Stimulated activated CD4-positive, alpha-beta T cell treated with anti-CD3 and anti-CD28 coated beads, Interleukin-2, amount 100 ng/mL, for 24 hours (primary cell): ENCODE measurements around the gene ZEB2.

ENCODE experiments used
- DNase-seq, 2 donors: peaks; one replicate each; pipeline ENCODE4 v3.0.0-alpha.2; 2020

The ZEB2 gene

GRCh38 chr2:144468823-144469595, 50.9 kb downstream of the ZEB2 start:
- DNase-seq, result no peak

- DNase-seq, result no peak
These were observed 52.3 kb downstream of the ZEB2 start for GRCh38 chr2:144467502-144468137.

GRCh38 chr2:144466637-144467036, 53.3 kb downstream of the ZEB2 start:
- no peak for DNase-seq

GRCh38 chr2:144465749-144466148, 54.2 kb downstream of the ZEB2 start:
- DNase-seq, result no peak

GRCh38 chr2:144464730-144465129, 55.2 kb downstream of the ZEB2 start:
- DNase-seq, result no peak

- no peak for DNase-seq
These were observed 56.7 kb downstream of the ZEB2 start for GRCh38 chr2:144463266-144463665.

- no peak for DNase-seq
These were observed 57.7 kb downstream of the ZEB2 start for GRCh38 chr2:144462266-144462665.

- DNase-seq, result no peak
These were observed 58.6 kb downstream of the ZEB2 start for GRCh38 chr2:144461308-144461766.

- DNase-seq, result no peak
These were observed 59.1 kb downstream of the ZEB2 start for GRCh38 chr2:144460727-144461307.

GRCh38 chr2:144459937-144460336, 60.0 kb downstream of the ZEB2 start:
- DNase-seq, result no peak

GRCh38 chr2:144459286-144459685, 60.6 kb downstream of the ZEB2 start:
- no peak for DNase-seq

- DNase-seq, result no peak
These were observed 61.4 kb downstream of the ZEB2 start for GRCh38 chr2:144458541-144458940.

- no peak for DNase-seq
These were observed 63.2 kb downstream of the ZEB2 start for GRCh38 chr2:144456680-144457079.

- no peak for DNase-seq
These were observed 63.9 kb downstream of the ZEB2 start for GRCh38 chr2:144455987-144456386.

GRCh38 chr2:144454466-144455287, 65.2 kb downstream of the ZEB2 start:
- peak in 1 of 2 donors; percentile 22 for DNase-seq

- DNase-seq, result no peak
These were observed 66.3 kb downstream of the ZEB2 start for GRCh38 chr2:144453486-144454158.

- no peak for DNase-seq
These were observed 67.0 kb downstream of the ZEB2 start for GRCh38 chr2:144452989-144453336.

- DNase-seq, result no peak
These were observed 67.5 kb downstream of the ZEB2 start for GRCh38 chr2:144452169-144452988.

GRCh38 chr2:144451443-144451842, 68.5 kb downstream of the ZEB2 start:
- no peak for DNase-seq

- DNase-seq, result no peak
These were observed 70.9 kb downstream of the ZEB2 start for GRCh38 chr2:144449028-144449406.

- DNase-seq, result no peak
These were observed 71.4 kb downstream of the ZEB2 start for GRCh38 chr2:144448389-144449027.
